CD4-positive, alpha-beta T cell (primary cell): ENCODE data around the gene SLC16A13. TPM values are rescaled to one million over a fixed set of nuclear protein-coding genes. Genes with fewer than 3 reads are reported as not detected.
A peak's percentile ranks its signal among the peaks of the same experiment; 100 is the strongest.

ENCODE experiments used
- ATAC-seq: fragments of 200-7000 bp; cut with Tn5 transposase; one replicate; pipeline ENCODE4 v1.10.0; 2022; ENCODE audit warnings: mild to moderate bottlenecking; ENCODE audit not compliant: poor library complexity
- CTCF ChIA-PET: fragments of 350-600 bp; sonication (Branson Sonifier 250); formaldehyde crosslinking; loops from one replicate; lab custom pipeline; 2021; ENCODE audit warnings: antibody characterized with exemption, inconsistent platforms; lab: Charles Lee
- POLR2A ChIA-PET: fragments of 350-600 bp; sonication (Branson Sonifier 250); formaldehyde crosslinking; loops from one replicate; lab custom pipeline; 2021; ENCODE audit warnings: antibody characterized with exemption, inconsistent platforms; lab: Charles Lee
- DNase-seq, 14 experiments: peaks; one replicate each; pipeline ENCODE4 v3.0.0-alpha.2; 2013 to 2020; ENCODE audit warnings: mixed read lengths in 2 of 14
- H3K27ac ChIP-seq, 2 donors: one replicate each; pipeline versions ENCODE4 v1.5.1 to v1.7.0; 2013; ENCODE audit warnings: low read length in 2 of 2, low read depth in 1 of 2, mild to moderate bottlenecking in 1 of 2
- H3K27me3 ChIP-seq, 2 experiments: 1 replicate in 1 of 2; 2 replicates in 1 of 2; pipeline versions ENCODE4 v1.6.1 to v1.7.0; 2013; ENCODE audit warnings: low read length in 2 of 2, control low read depth in 1 of 2, mild to moderate bottlenecking in 1 of 2, moderate library complexity in 1 of 2; ENCODE audit not compliant: insufficient read depth in 2 of 2, control insufficient read depth in 1 of 2
- H3K36me3 ChIP-seq: one replicate; pipeline ENCODE4 v1.6.1; 2013; ENCODE audit warnings: low read length, control low read depth; ENCODE audit not compliant: insufficient read depth
- H3K4me1 ChIP-seq: one replicate; pipeline ENCODE4 v1.6.1; 2013; ENCODE audit warnings: low read length, control low read depth; ENCODE audit not compliant: insufficient read depth
- H3K4me3 ChIP-seq: one replicate; pipeline ENCODE4 v1.5.1; 2013; ENCODE audit warnings: mild to moderate bottlenecking, low read length, moderate library complexity
- H3K9me3 ChIP-seq, 2 experiments: 1 replicate in 1 of 2; 2 replicates in 1 of 2; pipeline versions ENCODE4 v1.6.1 to v1.7.0; 2013; ENCODE audit warnings: low read length in 2 of 2, mild to moderate bottlenecking in 2 of 2, control low read depth in 1 of 2, moderate library complexity in 1 of 2; ENCODE audit not compliant: control insufficient read depth in 1 of 2, insufficient read depth in 1 of 2
- H3K27ac Mint-ChIP-seq: one replicate; pipeline ENCODE4 v1.8.0; 2020; ENCODE audit warnings: mixed read lengths
- H3K27me3 Mint-ChIP-seq: one replicate; pipeline ENCODE4 v1.8.0; 2021; ENCODE audit warnings: mixed read lengths
- H3K36me3 Mint-ChIP-seq: one replicate; pipeline ENCODE4 v1.8.0; 2021; ENCODE audit warnings: low read depth, mixed read lengths
- H3K4me1 Mint-ChIP-seq: one replicate; pipeline ENCODE4 v1.8.0; 2021; ENCODE audit warnings: low read depth, mixed read lengths
- H3K4me3 Mint-ChIP-seq: one replicate; pipeline ENCODE4 v1.8.0; 2020; ENCODE audit warnings: mild to moderate bottlenecking, mixed read lengths
- H3K9me3 Mint-ChIP-seq: one replicate; pipeline ENCODE4 v1.8.0; 2020; ENCODE audit warnings: mixed read lengths
- intact Hi-C, 2 experiments: fragments of 100-400 bp; cut with DNase I in 1 of 2; cut with micrococcal nuclease in 1 of 2; formaldehyde crosslinking; loops; one replicate each; pipeline versions ENCODE4 v1.15.1 to v1.9.0; 2023 to 2025; cut with DNase I, micrococcal nuclease
- total RNA-seq, 174 experiments: library from RNA in 2 of 174; stranded (reverse) in 2 of 174; gene quantifications; one replicate each; pipeline ENCODE4 v1.2.3 and lab custom pipeline; 2021 to 2026
- TF ChIP-seq, protein P1 (sequence below): fragments of 200-600 bp; IDR thresholded peaks from one replicate; pipeline ENCODE4 v1.8.0; 2022; ENCODE audit warnings: antibody characterized with exemption, mild to moderate bottlenecking

Gene SLC16A13
- total RNA-seq, 2 experiments from 2014 or later: 2.3 to 2.4 TPM

DNA sequence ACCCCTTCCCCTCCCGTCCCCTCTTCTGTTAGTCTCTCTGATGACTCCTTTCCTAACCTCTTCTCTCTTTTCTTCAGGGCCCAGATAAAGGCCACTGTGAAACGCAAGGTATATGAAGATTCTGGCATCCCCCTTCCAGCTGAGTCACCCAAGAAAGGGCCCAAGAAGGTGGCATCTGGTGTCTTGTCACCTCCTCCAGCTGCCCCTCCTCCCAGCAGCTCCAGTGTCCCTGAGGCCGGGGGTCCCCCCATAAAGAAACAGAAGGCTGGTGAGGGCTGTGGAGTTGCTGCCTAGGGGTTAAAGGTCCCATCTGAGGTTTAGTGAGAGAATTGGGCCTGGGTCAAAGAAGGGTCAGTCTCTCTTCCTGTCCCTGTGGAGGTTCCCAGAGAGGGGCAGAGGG lies 19.4 kb upstream of the SLC16A13 start:
- Mint-ChIP-seq H3K27me3 (no peaks in the 10 kb centered on the region), H3K9me3 (no peaks in the 10 kb centered on the region), H3K27ac (peak overlapping the region; percentile 98), H3K4me1 (peaks cover 63% of the 10 kb centered on the region), H3K4me3 (peak overlapping the region; percentile 92), H3K36me3 (peaks cover 36% of the 10 kb centered on the region)
- intact Hi-C loops: loop anchor here in 1 of 2 experiments (10.0 kb wide), 4 partner anchors 262 to 1522 kb away; partner anchors contain the start of genes NDEL1, RPL26 and XAF1
- peaks cover 20% of the 10 kb centered on the region for H3K36me3 ChIP-seq
- ChIA-PET POLR2A (interaction anchor here (0.6 to 2.8 kb wide), 3 partner anchors 19 to 241 kb away, joined by 3 to 35 read pairs (median 4); partner anchors contain the start of gene SLC16A13), CTCF (interaction anchor here (1.1 to 2.8 kb wide), 4 partner anchors 12 to 105 kb away, joined by 4 to 9 read pairs (median 4); partner anchors contain the start of gene SLC16A11)
- no peak overlapping the region for H3K4me3 ChIP-seq
- no peaks in the 10 kb centered on the region for H3K27me3 ChIP-seq
- DNase-seq: peak in 1 of 14 experiments; percentile 50
- H3K9me3 ChIP-seq: no peaks in the 10 kb centered on the region
- H3K27ac ChIP-seq: peak overlapping the region; percentile 98 to 99
- TF ChIP-seq, protein P1, sequence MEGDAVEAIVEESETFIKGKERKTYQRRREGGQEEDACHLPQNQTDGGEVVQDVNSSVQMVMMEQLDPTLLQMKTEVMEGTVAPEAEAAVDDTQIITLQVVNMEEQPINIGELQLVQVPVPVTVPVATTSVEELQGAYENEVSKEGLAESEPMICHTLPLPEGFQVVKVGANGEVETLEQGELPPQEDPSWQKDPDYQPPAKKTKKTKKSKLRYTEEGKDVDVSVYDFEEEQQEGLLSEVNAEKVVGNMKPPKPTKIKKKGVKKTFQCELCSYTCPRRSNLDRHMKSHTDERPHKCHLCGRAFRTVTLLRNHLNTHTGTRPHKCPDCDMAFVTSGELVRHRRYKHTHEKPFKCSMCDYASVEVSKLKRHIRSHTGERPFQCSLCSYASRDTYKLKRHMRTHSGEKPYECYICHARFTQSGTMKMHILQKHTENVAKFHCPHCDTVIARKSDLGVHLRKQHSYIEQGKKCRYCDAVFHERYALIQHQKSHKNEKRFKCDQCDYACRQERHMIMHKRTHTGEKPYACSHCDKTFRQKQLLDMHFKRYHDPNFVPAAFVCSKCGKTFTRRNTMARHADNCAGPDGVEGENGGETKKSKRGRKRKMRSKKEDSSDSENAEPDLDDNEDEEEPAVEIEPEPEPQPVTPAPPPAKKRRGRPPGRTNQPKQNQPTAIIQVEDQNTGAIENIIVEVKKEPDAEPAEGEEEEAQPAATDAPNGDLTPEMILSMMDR: no peak
- no peak for ATAC-seq
- H3K4me1 ChIP-seq: peaks cover 62% of the 10 kb centered on the region

- CTCF ChIA-PET: interaction anchor here (1.3 to 1.7 kb wide), 2 partner anchors 13 to 106 kb away, joined by 4 to 5 read pairs; no protein-coding TSS in a partner anchor
- Mint-ChIP-seq H3K36me3 (peaks cover 31% of the 10 kb centered on the region), H3K9me3 (no peaks in the 10 kb centered on the region), H3K27ac (peak overlapping the region; percentile 98), H3K27me3 (no peaks in the 10 kb centered on the region), H3K4me3 (peak overlapping the region; percentile 54), H3K4me1 (peaks cover 63% of the 10 kb centered on the region)
- H3K4me3 ChIP-seq: no peak overlapping the region
- POLR2A ChIA-PET: interaction anchor here (1.5 kb wide), 1 partner anchor 18 kb away, joined by 4 read pairs; the partner anchor contains the start of gene SLC16A13
- ATAC-seq: no peak
- no peak for DNase-seq
- H3K4me1 ChIP-seq: peaks cover 65% of the 10 kb centered on the region
- intact Hi-C loops: loop anchor here in 1 of 2 experiments (10.0 kb wide), 4 partner anchors 262 to 1522 kb away; partner anchors contain the start of genes NDEL1, RPL26 and XAF1
- no peaks in the 10 kb centered on the region for H3K9me3 ChIP-seq
- no peak overlapping the region for H3K27ac ChIP-seq
- peaks cover 20% of the 10 kb centered on the region for H3K36me3 ChIP-seq
- TF ChIP-seq, protein P1: no peak
- no peaks in the 10 kb centered on the region for H3K27me3 ChIP-seq
Measured at GRCh38 chr17:7016886-7017826, 18.7 kb upstream of the SLC16A13 start.

GRCh38 chr17:7017827-7018200 lies 18.0 kb upstream of the SLC16A13 start:
- ChIA-PET CTCF (no interaction called here), POLR2A (interaction anchor here (1.5 kb wide), 1 partner anchor 18 kb away, joined by 4 read pairs; the partner anchor contains the start of gene SLC16A13)
- Mint-ChIP-seq H3K27ac (peak overlapping the region; percentile 98), H3K27me3 (peaks cover 3% of the 10 kb centered on the region), H3K4me3 (no peak overlapping the region), H3K36me3 (peaks cover 28% of the 10 kb centered on the region), H3K4me1 (peaks cover 67% of the 10 kb centered on the region), H3K9me3 (no peaks in the 10 kb centered on the region)
- DNase-seq: peak in 2 of 14 experiments; percentile 42 to 57
- Histone ChIP-seq H3K4me1 (peaks cover 71% of the 10 kb centered on the region), H3K9me3 (no peaks in the 10 kb centered on the region), H3K4me3 (no peak overlapping the region), H3K27ac (no peak overlapping the region), H3K36me3 (peaks cover 20% of the 10 kb centered on the region), H3K27me3 (no peaks in the 10 kb centered on the region)
- ATAC-seq: no peak
- TF ChIP-seq, protein P1: no peak
- intact Hi-C loops: loop anchor here in 1 of 2 experiments (10.0 kb wide), 4 partner anchors 263 to 1523 kb away; partner anchors contain the start of genes NDEL1, RPL26 and XAF1
